ENCODE results near the gene CEP41. TPM values are rescaled to one million over a fixed set of nuclear protein-coding genes. Genes with fewer than 3 reads are reported as not detected.

CEP41 gene
- polyA plus RNA-seq, 3 donors, result 2.9 to 8.5 (median 7.2) TPM

GRCh38 chr7:130425796-130426195 lies 15.0 kb downstream of the CEP41 start:
- Mint-ChIP-seq H3K27ac (no peak overlapping the region), H3K36me3 (peaks cover 9 to 12% of the 10 kb centered on the region in 2 donors), H3K4me1 (peaks cover 5% of the 10 kb centered on the region), H3K9me3 (no peaks in the 10 kb centered on the region), H3K27me3 (ENCODE audit: low read depth in 3 of 3) (peaks cover 0 to 3% (median 0%) of the 10 kb centered on the region in 3 donors), H3K4me3 (no peak overlapping the region)
- no peaks in the 10 kb centered on the region for H3K79me2 ChIP-seq (ENCODE audit: insufficient read depth, low read length)
- H3K9ac ChIP-seq (ENCODE audit: insufficient read depth, low read length, poor library complexity, severe bottlenecking), result no peak overlapping the region
- H2AFZ ChIP-seq (ENCODE audit: insufficient read depth, low read depth, low read length, poor library complexity, severe bottlenecking), result no peak overlapping the region
- no peak overlapping the region for H3K4me2 ChIP-seq (replicated peaks; ENCODE audit: extremely low read depth, low read length, poor library complexity, severe bottlenecking)
- no peak for TF ChIP-seq CTCF (IDR thresholded peaks at IDR 0.05)
- peaks cover 3 to 8% of the 10 kb centered on the region in 2 donors for H3K4me1 ChIP-seq (ENCODE audit: control insufficient read depth in 1 of 2, insufficient read depth in 2 of 2, low read length in 2 of 2)
- H3K27me3 ChIP-seq (ENCODE audit: control insufficient read depth in 2 of 2, insufficient read depth in 2 of 2, low read length in 2 of 2), result no peaks in the 10 kb centered on the region
- intact Hi-C loops (cut with micrococcal nuclease), result no loop called here
- no peak overlapping the region for H3K4me3 ChIP-seq (replicated peaks in 1 of 3; ENCODE audit: low read depth in 2 of 3, low read length in 3 of 3)
- H3K36me3 ChIP-seq (replicated peaks in 1 of 2; ENCODE audit: control insufficient read depth in 1 of 2, insufficient read depth in 2 of 2, low read length in 2 of 2), result no peaks in the 10 kb centered on the region
- no peak overlapping the region for H3K27ac ChIP-seq (ENCODE audit: low read depth in 1 of 2, low read length in 2 of 2)
- no peaks in the 10 kb centered on the region for H3K9me3 ChIP-seq (replicated peaks in 1 of 2; ENCODE audit: control insufficient read depth in 1 of 2, insufficient read depth in 1 of 2, low read length in 2 of 2)
- WGBS (ENCODE audit: insufficient coverage), result 95% methylated on average over 3 of the region's 4 CpGs
- no peaks in the 10 kb centered on the region for H4K20me1 ChIP-seq (ENCODE audit: insufficient read depth, low read length)
- DNase-seq, result no peak

- Mint-ChIP-seq H3K9me3 (no peaks in the 10 kb centered on the region), H3K27me3 (ENCODE audit: low read depth in 3 of 3) (peaks cover 0 to 2% (median 0%) of the 10 kb centered on the region in 3 donors), H3K4me1 (peaks cover 8% of the 10 kb centered on the region)
These were observed 17.2 kb downstream of the CEP41 start for GRCh38 chr7:130423501-130424037.

More at GRCh38 chr7:130423501-130424037, 17.2 kb downstream of the CEP41 start:
- Histone ChIP-seq H3K9me3 (replicated peaks in 1 of 2; ENCODE audit: control insufficient read depth in 1 of 2, insufficient read depth in 1 of 2, low read length in 2 of 2) (no peaks in the 10 kb centered on the region), H3K4me3 (replicated peaks in 1 of 3; ENCODE audit: low read depth in 2 of 3, low read length in 3 of 3) (no peak overlapping the region), H3K4me2 (replicated peaks; ENCODE audit: extremely low read depth, low read length, poor library complexity, severe bottlenecking) (no peak overlapping the region), H4K20me1 (ENCODE audit: insufficient read depth, low read length) (no peaks in the 10 kb centered on the region), H3K27ac (ENCODE audit: low read depth in 1 of 2, low read length in 2 of 2) (no peak overlapping the region), H3K79me2 (ENCODE audit: insufficient read depth, low read length) (no peaks in the 10 kb centered on the region), H2AFZ (ENCODE audit: insufficient read depth, low read depth, low read length, poor library complexity, severe bottlenecking) (no peak overlapping the region), H3K9ac (ENCODE audit: insufficient read depth, low read length, poor library complexity, severe bottlenecking) (no peak overlapping the region), H3K4me1 (ENCODE audit: control insufficient read depth in 1 of 2, insufficient read depth in 2 of 2, low read length in 2 of 2) (no peaks in the 10 kb centered on the region), H3K27me3 (ENCODE audit: control insufficient read depth in 2 of 2, insufficient read depth in 2 of 2, low read length in 2 of 2) (no peaks in the 10 kb centered on the region), H3K36me3 (replicated peaks in 1 of 2; ENCODE audit: control insufficient read depth in 1 of 2, insufficient read depth in 2 of 2, low read length in 2 of 2) (no peaks in the 10 kb centered on the region)
- no peak overlapping the region for H3K27ac Mint-ChIP-seq
- intact Hi-C loops (cut with micrococcal nuclease), result no loop called here
- DNase-seq, result no peak
- peaks cover 6 to 8% of the 10 kb centered on the region in 2 donors for H3K36me3 Mint-ChIP-seq
- H3K4me3 Mint-ChIP-seq, result no peak overlapping the region
- WGBS (ENCODE audit: insufficient coverage), result no CpG with 5 or more reads among the region's 3 CpGs
- no peak for TF ChIP-seq CTCF (IDR thresholded peaks at IDR 0.05)

Data from CD14-positive monocyte (primary cell).